Spinal cord (tissue), 10 donors: ENCODE results near the gene UBXN6. TPM values are rescaled to one million over a fixed set of nuclear protein-coding genes. Genes with fewer than 3 reads are reported as not detected.

Experiments used
- DNase-seq, 6 donors: peaks; one replicate each; pipeline versions ENCODE4 v3.0.0 to v3.0.0-alpha.2; 2013 to 2015; ENCODE audit warnings: low spot score in 6 of 6, low read depth in 4 of 6
- H3K27ac ChIP-seq: one replicate; pipeline ENCODE4 v1.5.1; 2013; ENCODE audit warnings: low read depth, low read length, control low read depth
- H3K27me3 ChIP-seq: one replicate; pipeline ENCODE4 v1.6.1; 2013; ENCODE audit warnings: low read length; ENCODE audit not compliant: control insufficient read depth, insufficient read depth
- H3K36me3 ChIP-seq: one replicate; pipeline ENCODE4 v1.6.1; 2013; ENCODE audit warnings: low read length; ENCODE audit not compliant: control insufficient read depth, insufficient read depth
- H3K4me1 ChIP-seq: one replicate; pipeline ENCODE4 v1.6.1; 2013; ENCODE audit warnings: low read length; ENCODE audit not compliant: control insufficient read depth, insufficient read depth
- H3K4me3 ChIP-seq: one replicate; pipeline ENCODE4 v1.5.1; 2013; ENCODE audit warnings: low read depth, low read length, control low read depth
- H3K9me3 ChIP-seq: one replicate; pipeline ENCODE4 v1.6.1; 2013; ENCODE audit warnings: low read length; ENCODE audit not compliant: control insufficient read depth, insufficient read depth
- WGBS: methylation state at CpG from one replicate; pipeline ENCODE4 v1.1.5; 2013; ENCODE audit warnings: missing lambda C conversion rate; ENCODE audit not compliant: insufficient coverage; 5-methylcytosine and 5-hydroxymethylcytosine counted together
- polyA plus RNA-seq, 2 donors: library from polyadenylated mRNA; unstranded; fragments of 120-200 nt; gene quantifications; one replicate each; pipeline ENCODE4 v1.2.1, GENCODE V29; 2013; ENCODE audit not compliant: insufficient read length in 2 of 2
- total RNA-seq, 2 donors: library from RNA; depleted of rRNA in 1 of 2; stranded (reverse); fragments of 120-200 nt in 1 of 2; fragments of >200 nt in 1 of 2; gene quantifications; one replicate each; pipeline versions ENCODE4 v1.2.3 to v1.2.4, GENCODE V29; 2013 to 2014
- donor health status: healthy.

The UBXN6 gene
- total and polyA plus RNA-seq, 4 donors, result 56.2 to 139 (median 107) TPM

DNA sequence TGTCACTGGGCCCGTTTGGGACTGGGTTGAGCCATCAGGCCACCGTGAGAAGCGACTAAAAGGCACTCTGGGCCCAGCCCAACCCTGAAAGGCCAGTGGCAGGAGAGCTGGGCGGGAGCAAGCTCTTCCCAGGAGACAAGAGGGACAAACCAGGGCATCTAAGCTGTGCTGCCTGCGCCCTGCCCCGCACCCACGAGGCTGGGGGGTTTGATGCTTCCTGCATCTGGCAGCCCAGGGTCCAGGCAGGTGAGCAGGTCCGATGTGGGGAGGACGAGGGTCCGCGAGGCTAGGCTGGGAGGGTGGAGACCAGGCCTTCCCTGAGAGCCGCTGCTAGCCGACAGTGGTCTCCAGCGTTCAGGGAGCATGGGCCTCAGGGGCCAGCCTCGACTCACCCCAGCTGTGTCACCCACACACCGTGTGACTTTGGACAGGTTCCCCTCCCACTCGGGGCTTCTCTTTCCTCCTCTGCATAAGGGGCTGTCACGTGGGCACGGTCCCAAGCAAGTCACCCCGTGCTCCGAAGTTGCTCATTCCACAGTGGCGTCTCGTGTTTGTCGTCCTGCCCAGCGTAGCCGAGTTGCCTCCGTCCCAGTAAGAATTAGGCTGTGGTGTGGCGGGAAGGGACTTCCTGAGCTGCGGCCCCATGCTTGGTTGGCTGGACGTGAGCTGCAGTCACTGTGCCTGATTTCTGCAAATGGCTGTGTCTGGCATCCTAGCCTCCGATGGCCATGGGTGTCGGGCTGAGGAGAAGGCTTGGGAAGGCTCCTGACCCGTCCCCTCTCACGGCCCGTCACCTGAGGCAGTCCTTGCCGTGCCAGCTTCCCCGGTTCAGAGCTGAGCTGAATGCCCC, 44.9 kb upstream of the UBXN6 start:
- no peaks in the 10 kb centered on the region for H3K9me3 ChIP-seq
- H3K4me3 ChIP-seq, result no peak overlapping the region
- H3K4me1 ChIP-seq, result no peaks in the 10 kb centered on the region
- peaks cover 100% of the 10 kb centered on the region for H3K36me3 ChIP-seq
- no peaks in the 10 kb centered on the region for H3K27me3 ChIP-seq
- no peak overlapping the region for H3K27ac ChIP-seq
- no peak for DNase-seq
- WGBS, result 93% methylated on average over 31 of the region's 37 CpGs

DNA sequence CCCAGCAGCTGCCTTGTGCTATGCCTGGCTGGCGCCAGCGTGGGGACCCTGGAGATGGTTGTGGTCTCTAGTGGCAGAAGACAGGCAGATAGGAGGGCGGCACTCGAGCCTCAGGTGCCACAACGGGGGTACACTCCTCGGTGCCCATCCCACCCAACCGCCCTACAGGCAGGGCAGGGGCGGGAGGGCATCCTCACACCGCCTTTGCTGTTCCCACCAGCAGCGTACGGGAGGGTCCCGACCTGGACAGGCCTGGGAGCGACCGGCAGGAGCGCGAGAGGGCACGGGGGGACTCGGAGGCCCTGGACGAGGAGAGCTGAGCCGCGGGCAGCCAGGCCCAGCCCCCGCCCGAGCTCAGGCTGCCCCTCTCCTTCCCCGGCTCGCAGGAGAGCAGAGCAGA, 44.1 kb upstream of the UBXN6 start:
- Histone ChIP-seq H3K27me3 (no peaks in the 10 kb centered on the region), H3K9me3 (no peaks in the 10 kb centered on the region), H3K36me3 (peaks cover 99% of the 10 kb centered on the region), H3K4me3 (no peak overlapping the region), H3K4me1 (no peaks in the 10 kb centered on the region), H3K27ac (no peak overlapping the region)
- no peak for DNase-seq
- WGBS, result 91% methylated on average over 23 of the region's 25 CpGs

DNA sequence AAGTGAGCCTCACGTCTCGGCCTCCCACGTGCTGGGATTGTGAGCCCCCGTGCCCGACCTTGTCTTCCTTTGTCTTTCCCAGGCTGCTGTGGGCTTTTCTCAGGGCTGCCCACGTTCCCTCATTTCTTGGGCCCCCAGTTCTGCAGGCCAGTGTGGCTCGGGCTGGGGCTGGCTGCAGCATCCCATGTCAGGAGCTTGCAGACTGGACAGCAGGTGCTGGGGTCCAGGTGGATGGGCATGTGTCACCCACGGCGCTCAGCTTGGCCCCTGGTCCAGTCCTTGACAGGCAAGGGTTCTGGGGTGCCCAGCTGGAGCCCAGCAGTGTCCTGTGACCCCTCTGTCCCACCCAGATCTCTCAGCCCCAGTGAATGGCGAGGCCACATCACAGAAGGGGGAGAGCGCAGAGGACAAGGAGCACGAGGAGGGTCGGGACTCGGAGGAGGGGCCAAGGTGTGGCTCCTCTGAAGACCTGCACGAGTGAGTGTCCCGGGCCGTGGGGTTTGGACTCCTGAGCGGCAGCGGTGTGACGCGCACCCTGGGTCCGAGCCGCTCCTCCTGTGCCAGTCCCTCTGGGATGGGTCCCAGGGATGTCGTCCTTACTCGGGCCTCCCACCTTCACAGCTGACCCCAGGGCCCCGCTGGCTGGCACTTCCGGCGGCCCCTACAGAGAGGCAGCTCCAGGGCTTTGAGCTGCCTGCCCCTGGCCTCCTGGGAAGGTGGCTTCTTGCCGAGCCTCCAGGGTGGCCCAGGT, 43.4 kb upstream of the UBXN6 start:
- Histone ChIP-seq H3K4me3 (no peak overlapping the region), H3K4me1 (no peaks in the 10 kb centered on the region), H3K9me3 (no peaks in the 10 kb centered on the region), H3K27ac (no peak overlapping the region), H3K27me3 (no peaks in the 10 kb centered on the region), H3K36me3 (peaks cover 99% of the 10 kb centered on the region)
- WGBS, result 95% methylated on average over 29 of the region's 29 CpGs
- no peak for DNase-seq

- DNase-seq, result no peak
- no peaks in the 10 kb centered on the region for H3K27me3 ChIP-seq
- no peaks in the 10 kb centered on the region for H3K9me3 ChIP-seq
- no peaks in the 10 kb centered on the region for H3K4me1 ChIP-seq
- WGBS, result 95% methylated on average over 13 of the region's 15 CpGs
- H3K27ac ChIP-seq, result no peak overlapping the region
- peaks cover 99% of the 10 kb centered on the region for H3K36me3 ChIP-seq
- H3K4me3 ChIP-seq, result no peak overlapping the region
These were observed 42.3 kb upstream of the UBXN6 start for GRCh38 chr19:4499855-4500254.

DNA sequence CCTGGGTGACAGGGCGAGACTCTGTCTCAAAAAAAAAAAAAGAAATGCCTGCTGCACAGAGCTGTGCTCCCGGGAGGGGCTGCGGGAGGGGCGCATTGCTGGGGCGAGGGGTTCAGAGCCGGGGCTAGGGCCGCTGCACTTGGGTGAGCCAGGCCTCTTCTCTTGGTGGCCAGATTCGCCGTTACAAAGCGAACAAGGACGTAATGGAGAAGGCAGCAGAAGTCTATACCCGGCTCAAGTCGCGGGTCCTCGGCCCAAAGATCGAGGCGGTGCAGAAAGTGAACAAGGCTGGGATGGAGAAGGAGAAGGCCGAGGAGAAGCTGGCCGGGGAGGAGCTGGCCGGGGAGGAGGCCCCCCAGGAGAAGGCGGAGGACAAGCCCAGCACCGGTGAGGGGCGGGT, 41.7 kb upstream of the UBXN6 start:
- 94% methylated on average over 20 of the region's 23 CpGs for WGBS
- Histone ChIP-seq H3K36me3 (peaks cover 99% of the 10 kb centered on the region), H3K27me3 (no peaks in the 10 kb centered on the region), H3K9me3 (no peaks in the 10 kb centered on the region), H3K27ac (no peak overlapping the region), H3K4me3 (no peak overlapping the region), H3K4me1 (no peaks in the 10 kb centered on the region)
- DNase-seq, result no peak

DNA sequence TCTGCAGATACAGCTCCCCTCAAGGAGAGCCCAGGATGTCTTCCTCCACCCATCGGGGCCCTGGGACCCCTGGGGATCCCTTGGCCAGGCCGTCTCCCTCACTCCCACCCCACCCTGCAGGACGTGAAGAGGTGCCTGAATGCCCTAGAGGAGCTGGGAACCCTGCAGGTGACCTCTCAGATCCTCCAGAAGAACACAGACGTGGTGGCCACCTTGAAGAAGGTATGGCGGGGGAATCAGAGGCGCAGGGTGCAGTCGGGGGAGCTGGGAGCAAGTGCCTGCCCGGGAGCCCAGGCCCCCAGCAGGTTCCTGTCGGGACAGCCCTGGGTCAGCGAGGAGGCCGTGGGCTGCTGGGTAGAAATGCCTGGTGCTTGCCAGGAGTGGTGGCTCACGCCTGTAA, 41.1 kb upstream of the UBXN6 start:
- Histone ChIP-seq H3K4me1 (no peaks in the 10 kb centered on the region), H3K4me3 (no peak overlapping the region), H3K27me3 (no peaks in the 10 kb centered on the region), H3K36me3 (peaks cover 99% of the 10 kb centered on the region), H3K9me3 (no peaks in the 10 kb centered on the region), H3K27ac (no peak overlapping the region)
- WGBS, result 95% methylated on average over 9 of the region's 12 CpGs
- DNase-seq, result no peak

GRCh38 chr19:4497770-4498389, 40.3 kb upstream of the UBXN6 start:
- H3K27me3 ChIP-seq, result no peaks in the 10 kb centered on the region
- no peak overlapping the region for H3K4me3 ChIP-seq
- H3K9me3 ChIP-seq, result no peaks in the 10 kb centered on the region
- no peak for DNase-seq
- no peaks in the 10 kb centered on the region for H3K4me1 ChIP-seq
- H3K27ac ChIP-seq, result no peak overlapping the region
- H3K36me3 ChIP-seq, result peaks cover 99% of the 10 kb centered on the region
- 92% methylated on average over 25 of the region's 25 CpGs for WGBS

GRCh38 chr19:4496304-4496703, 38.7 kb upstream of the UBXN6 start:
- Histone ChIP-seq H3K36me3 (peaks cover 99% of the 10 kb centered on the region), H3K9me3 (no peaks in the 10 kb centered on the region), H3K27me3 (no peaks in the 10 kb centered on the region), H3K4me3 (no peak overlapping the region), H3K4me1 (no peaks in the 10 kb centered on the region), H3K27ac (no peak overlapping the region)
- WGBS, result 87% methylated on average over 15 of the region's 18 CpGs
- DNase-seq, result no peak

GRCh38 chr19:4495471-4495870, 37.9 kb upstream of the UBXN6 start:
- no peak overlapping the region for H3K27ac ChIP-seq

More at GRCh38 chr19:4495471-4495870, 37.9 kb upstream of the UBXN6 start:
- Histone ChIP-seq H3K36me3 (peaks cover 97% of the 10 kb centered on the region), H3K4me3 (no peak overlapping the region), H3K9me3 (no peaks in the 10 kb centered on the region), H3K4me1 (no peaks in the 10 kb centered on the region), H3K27me3 (no peaks in the 10 kb centered on the region)
- no peak for DNase-seq
- WGBS, result 94% methylated on average over 12 of the region's 12 CpGs
